A549 (cell line): ENCODE results near the gene BPIFB3. TPM values are rescaled to one million over a fixed set of nuclear protein-coding genes. Genes with fewer than 3 reads are reported as not detected.

ENCODE experiments used
- ATAC-seq, 2 experiments: fragments of 200-7000 bp in 1 of 2; fragments of >200 bp in 1 of 2; cut with Nextera tagmentation in 1 of 2; cut with Tn5 transposase in 1 of 2; 3 replicates each; pipeline versions ENCODE4 v1.8.0 to v1.9.1; 2018 to 2020; ENCODE audit warnings: mild to moderate bottlenecking in 1 of 2, moderate library complexity in 1 of 2
- CTCF ChIA-PET: fragments of 300-600 bp; sonication (Branson Sonifier 250); formaldehyde crosslinking; extraction: SDS; loops from one replicate; lab custom pipeline; 2021; ENCODE audit warnings: antibody characterized with exemption, inconsistent platforms; lab: Yijun Ruan, JAX
- POLR2A ChIA-PET: fragments of 350-600 bp; formaldehyde crosslinking; extraction: SDS; loops from one replicate; lab custom pipeline; 2021; ENCODE audit warnings: antibody characterized with exemption, inconsistent platforms; lab: Yijun Ruan, JAX
- DNase-seq, 2 experiments: peaks; one replicate each; pipeline versions ENCODE4 v3.0.0 to v3.0.0-alpha.2; 2011 to 2016; ENCODE audit warnings: low read depth in 1 of 2, low spot score in 1 of 2
- FAIRE-seq: peaks from 2 replicates; lab custom pipeline; 2011; peaks lifted over from hg19 to GRCh38; lab: Jason Lieb, UNC
- H3K27ac ChIP-seq, 2 experiments: fragments of >200 bp; sonication (Bioruptor Twin); formaldehyde crosslinking; 3 replicates each; pipeline ENCODE4 v1.5.1; 2016 to 2017
- H3K4me1 ChIP-seq: fragments of >200 bp; sonication (Bioruptor Twin); formaldehyde crosslinking; 3 replicates; pipeline ENCODE4 v1.6.1; 2016
- H3K4me2 ChIP-seq: fragments of >200 bp; sonication (Bioruptor Twin); formaldehyde crosslinking; 3 replicates; pipeline ENCODE4 v1.6.1; 2016
- H3K4me3 ChIP-seq: fragments of >200 bp; sonication (Bioruptor Twin); formaldehyde crosslinking; 3 replicates; pipeline ENCODE4 v1.5.1; 2016
- H3K9me3 ChIP-seq: fragments of >200 bp; sonication (Bioruptor Twin); formaldehyde crosslinking; 3 replicates; pipeline ENCODE4 v1.6.1; 2016
- ATOH8 ChIP-seq: fragments of 250-450 bp; sonication (Bioruptor Pico); IDR thresholded peaks from 2 replicates; pipeline ENCODE4 v1.5.0; 2020; ENCODE audit warnings: low read depth, mild to moderate bottlenecking, moderate library complexity
- BHLHE40 ChIP-seq: IDR thresholded peaks from 2 replicates; pipeline ENCODE4 v1.6.1; 2012; ENCODE audit warnings: low read depth, low read length, inconsistent platforms
- CHD4 ChIP-seq: fragments of 200-600 bp; sonication (generic); IDR thresholded peaks from 2 replicates; pipeline ENCODE4 v1.6.1; 2016; ENCODE audit warnings: antibody characterized with exemption, mild to moderate bottlenecking, borderline replicate concordance
- ESRRA ChIP-seq: fragments of 150-350 bp; IDR thresholded peaks from 2 replicates; pipeline ENCODE4 v1.6.1; 2014; ENCODE audit warnings: mild to moderate bottlenecking, low read length, borderline replicate concordance
- HOXB13 ChIP-seq: fragments of 250-450 bp; sonication (Bioruptor Pico); IDR thresholded peaks from 2 replicates; pipeline ENCODE4 v1.5.0; 2020; ENCODE audit warnings: low read depth, mild to moderate bottlenecking, moderate library complexity
- JUNB ChIP-seq: fragments of >200 bp; sonication (Bioruptor Twin); formaldehyde crosslinking; IDR thresholded peaks from 2 replicates; pipeline ENCODE4 v1.6.1; 2016
- MAX ChIP-seq: IDR thresholded peaks from 2 replicates; pipeline ENCODE4 v1.6.1; 2012
- NPAS2 ChIP-seq: fragments of 250-450 bp; sonication (Bioruptor Pico); IDR thresholded peaks from 2 replicates; pipeline ENCODE4 v1.8.0; 2022; ENCODE audit warnings: mild to moderate bottlenecking, moderate library complexity, borderline replicate concordance
- POLR2A ChIP-seq: IDR thresholded peaks from 2 replicates; pipeline ENCODE4 v1.6.1; 2012; ENCODE audit warnings: mild to moderate bottlenecking, low read length
- RCOR1 ChIP-seq: fragments of 150-350 bp; IDR thresholded peaks from 2 replicates; pipeline ENCODE4 v1.6.1; 2014; ENCODE audit warnings: antibody characterized with exemption, low read length, low read depth
- RFX5 ChIP-seq: fragments of 450-650 bp; IDR thresholded peaks from 2 replicates; pipeline ENCODE4 v1.7.1; 2014; ENCODE audit warnings: antibody characterized with exemption, mild to moderate bottlenecking, moderate library complexity
- ZFP36 ChIP-seq: fragments of 450-650 bp; IDR thresholded peaks from 2 replicates; pipeline ENCODE4 v1.6.1; 2014; ENCODE audit warnings: borderline replicate concordance; ENCODE audit not compliant: partially characterized antibody
- ZNF302 ChIP-seq: fragments of 250-450 bp; sonication (Bioruptor Pico); IDR thresholded peaks from 2 replicates; pipeline ENCODE4 v1.9.0; 2021; ENCODE audit warnings: inconsistent platforms, mild to moderate bottlenecking, moderate library complexity
- WGBS: methylation state at CpG from one replicate; pipeline ENCODE4 v1.1.6; 2017; ENCODE audit errors: missing lambda C conversion rate; 5-methylcytosine and 5-hydroxymethylcytosine counted together
- polyA plus RNA-seq, 4 experiments: library from polyadenylated mRNA; depleted of rRNA in 3 of 4; stranded (reverse); fragments of >200 nt; fragmentation: RNase III in 1 of 4; extraction: RNeasy Plus Mini Kit Qiagen cat#74134 plus additional on column Dnase treatment in 1 of 4; gene quantifications; 2 replicates in 3 of 4; 3 replicates in 1 of 4; pipeline ENCODE4 v1.2.3, GENCODE V29; 2011 to 2017
- TF ChIP-seq, protein P1 (sequence below): fragments of 250-450 bp; sonication (Bioruptor Pico); IDR thresholded peaks from 2 replicates; pipeline ENCODE4 v1.5.0; 2021; ENCODE audit warnings: mild to moderate bottlenecking, moderate library complexity, borderline replicate concordance

The BPIFB3 gene
- polyA plus RNA-seq, 2 of the 4 experiments (the other 2 are of a cell fraction), result not detected

GRCh38 chr20:33082546-33082945 lies 28.8 kb downstream of the BPIFB3 start:
- Histone ChIP-seq H3K4me3 (no peak overlapping the region), H3K4me1 (no peaks in the 10 kb centered on the region), H3K9me3 (no peaks in the 10 kb centered on the region), H3K4me2 (no peak overlapping the region), H3K27ac (no peak overlapping the region)
- CTCF ChIA-PET, result interaction anchor here (0.8 to 1.6 kb wide), 3 partner anchors 12 to 21 kb away, joined by 3 read pairs; no protein-coding TSS in a partner anchor
- ATAC-seq (no peak), FAIRE-seq (no peak)
- POLR2A ChIA-PET, result no interaction called here
- WGBS, result 32% methylated on average over 6 of the region's 6 CpGs
- TF ChIP-seq ESRRA (no peak), BHLHE40 (no peak), NPAS2 (no peak), JUNB (no peak), CHD4 (no peak), HOXB13 (CRISPR knock-in tag) (no peak), ATOH8 (CRISPR knock-in tag) (no peak), ZNF302 (no peak), RCOR1 (no peak), POLR2A (no peak), MAX (no peak)
- TF ChIP-seq, all 56 proteins: peak for 0
- no peak for DNase-seq

- 62% methylated on average over 19 of the region's 20 CpGs for WGBS
- Histone ChIP-seq H3K9me3 (no peaks in the 10 kb centered on the region), H3K4me1 (no peaks in the 10 kb centered on the region), H3K27ac (no peak overlapping the region), H3K4me2 (no peak overlapping the region), H3K4me3 (no peak overlapping the region)
- ATAC-seq, result no peak
- CTCF ChIA-PET, result interaction anchor here (1.6 to 2.3 kb wide), 2 partner anchors 13 to 20 kb away, joined by 3 to 8 read pairs; no protein-coding TSS in a partner anchor
- TF ChIP-seq, protein P1, sequence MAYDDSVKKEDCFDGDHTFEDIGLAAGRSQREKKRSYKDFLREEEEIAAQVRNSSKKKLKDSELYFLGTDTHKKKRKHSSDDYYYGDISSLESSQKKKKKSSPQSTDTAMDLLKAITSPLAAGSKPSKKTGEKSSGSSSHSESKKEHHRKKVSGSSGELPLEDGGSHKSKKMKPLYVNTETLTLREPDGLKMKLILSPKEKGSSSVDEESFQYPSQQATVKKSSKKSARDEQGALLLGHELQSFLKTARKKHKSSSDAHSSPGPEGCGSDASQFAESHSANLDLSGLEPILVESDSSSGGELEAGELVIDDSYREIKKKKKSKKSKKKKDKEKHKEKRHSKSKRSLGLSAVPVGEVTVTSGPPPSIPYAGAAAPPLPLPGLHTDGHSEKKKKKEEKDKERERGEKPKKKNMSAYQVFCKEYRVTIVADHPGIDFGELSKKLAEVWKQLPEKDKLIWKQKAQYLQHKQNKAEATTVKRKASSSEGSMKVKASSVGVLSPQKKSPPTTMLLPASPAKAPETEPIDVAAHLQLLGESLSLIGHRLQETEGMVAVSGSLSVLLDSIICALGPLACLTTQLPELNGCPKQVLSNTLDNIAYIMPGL, result no peak
- no peak for TF ChIP-seq POLR2A
- DNase-seq, result no peak
- POLR2A ChIA-PET, result no interaction called here
- no peak for FAIRE-seq
Observed at GRCh38 chr20:33083544-33084340, 30.0 kb downstream of the BPIFB3 start.

DNA sequence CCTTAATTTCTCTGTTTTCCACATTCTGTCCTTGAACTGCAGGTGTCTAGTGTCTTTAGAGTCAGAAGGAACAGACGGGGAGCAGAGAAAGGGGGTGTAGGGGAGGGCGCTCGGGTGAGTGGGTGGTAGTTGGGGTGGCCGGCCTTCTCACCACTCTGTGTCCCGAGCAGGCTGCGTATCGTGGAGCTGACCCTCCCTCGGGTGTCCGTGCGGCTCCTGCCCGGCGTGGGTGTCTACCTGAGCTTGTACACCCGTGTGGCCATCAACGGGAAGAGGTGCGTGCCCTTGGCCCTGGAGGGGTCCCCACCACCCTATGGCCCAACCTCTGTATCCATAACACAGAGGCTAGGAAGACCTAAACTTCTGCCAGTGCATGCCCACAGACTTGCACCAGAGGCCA lies 31.0 kb downstream of the BPIFB3 start:
- no peak for TF ChIP-seq MAX
- no peak for TF ChIP-seq ZNF302
- H3K9me3 ChIP-seq, result no peaks in the 10 kb centered on the region
- ATAC-seq (no peak), DNase-seq (no peak), FAIRE-seq (no peak)
- CTCF ChIA-PET, result interaction anchor here (2.3 kb wide), 1 partner anchor 12 kb away, joined by 8 read pairs; no protein-coding TSS in a partner anchor
- no peak overlapping the region for H3K4me2 ChIP-seq
- H3K4me1 ChIP-seq, result no peaks in the 10 kb centered on the region
- H3K4me3 ChIP-seq, result no peak overlapping the region
- H3K27ac ChIP-seq, result no peak overlapping the region
- WGBS, result 57% methylated on average over 15 of the region's 15 CpGs
- POLR2A ChIA-PET, result no interaction called here

DNA sequence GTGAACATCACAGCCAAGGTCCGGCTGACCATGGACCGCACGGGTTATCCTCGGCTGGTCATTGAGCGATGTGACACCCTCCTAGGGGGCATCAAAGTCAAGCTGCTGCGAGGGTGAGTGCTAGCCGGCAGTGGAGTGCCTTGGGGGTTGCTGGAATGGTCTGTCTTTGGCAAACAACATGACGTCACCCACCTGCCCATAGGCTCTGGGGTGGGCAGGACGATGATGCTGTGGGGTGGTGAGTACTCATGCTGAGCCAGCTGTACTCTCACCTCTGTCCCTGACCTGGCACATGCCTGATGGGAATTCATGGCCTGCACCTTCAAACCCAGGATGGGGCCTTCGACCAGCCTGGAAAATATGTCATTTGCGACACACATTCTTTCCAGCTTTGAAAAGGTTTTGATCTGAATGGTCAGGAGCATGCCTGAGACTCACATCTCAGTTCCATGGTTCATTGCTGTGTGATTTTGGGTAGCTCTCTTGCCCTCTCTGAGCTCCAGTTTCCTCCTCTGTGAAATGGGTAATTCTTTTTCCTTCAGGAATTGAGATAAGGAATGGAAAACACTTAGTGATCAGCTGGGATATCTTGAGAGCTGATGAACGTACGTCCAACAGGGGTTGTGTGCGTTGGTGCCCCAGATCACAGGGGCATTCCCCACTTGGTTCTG lies 32.5 kb downstream of the BPIFB3 start:
- no peak for FAIRE-seq
- CTCF ChIA-PET, result interaction anchor here (1.5 to 3.4 kb wide), 2 partner anchors 9 to 10 kb away, joined by 5 to 15 read pairs; no protein-coding TSS in a partner anchor
- POLR2A ChIA-PET, result no interaction called here

More for the DNA sequence above, 32.5 kb downstream of the BPIFB3 start:
- WGBS, result 68% methylated on average over 14 of the region's 14 CpGs
- Histone ChIP-seq H3K4me1 (no peaks in the 10 kb centered on the region), H3K4me2 (no peak overlapping the region), H3K27ac (no peak overlapping the region), H3K4me3 (no peak overlapping the region), H3K9me3 (no peaks in the 10 kb centered on the region)
- no peak for DNase-seq
- no peak for ATAC-seq
- peak; percentile 57 for TF ChIP-seq ZFP36
- TF ChIP-seq RFX5, result no peak
